Activated naive CD4-positive, alpha-beta T cell treated with anti-CD3 and anti-CD28 coated beads for 36 hours (primary cell): ENCODE results near the gene TAMALIN. TPM values are rescaled to one million over a fixed set of nuclear protein-coding genes. Genes with fewer than 3 reads are reported as not detected.

ENCODE experiments used
- CTCF ChIA-PET: fragments of 350-600 bp; sonication (Branson Sonifier 250); formaldehyde crosslinking; loops from one replicate; lab custom pipeline; 2021; ENCODE audit warnings: antibody characterized with exemption; lab: Charles Lee
- DNase-seq: peaks from one replicate; pipeline ENCODE4 v3.0.0-alpha.2; 2020
- H3K27ac Mint-ChIP-seq: one replicate; pipeline ENCODE4 v1.8.0; 2021; ENCODE audit warnings: mild to moderate bottlenecking, mixed read lengths
- H3K27me3 Mint-ChIP-seq: one replicate; pipeline ENCODE4 v1.8.0; 2021; ENCODE audit warnings: low read depth, mixed read lengths
- H3K36me3 Mint-ChIP-seq: one replicate; pipeline ENCODE4 v1.8.0; 2021; ENCODE audit warnings: low read depth, mixed read lengths
- H3K4me1 Mint-ChIP-seq: one replicate; pipeline ENCODE4 v1.8.0; 2021; ENCODE audit warnings: low read depth, mixed read lengths
- H3K4me3 Mint-ChIP-seq: one replicate; pipeline ENCODE4 v1.8.0; 2021; ENCODE audit warnings: mild to moderate bottlenecking, moderate library complexity, mixed read lengths
- H3K9me3 Mint-ChIP-seq: one replicate; pipeline ENCODE4 v1.8.0; 2021; ENCODE audit warnings: mixed read lengths
- intact Hi-C: fragments of 100-400 bp; cut with micrococcal nuclease; formaldehyde crosslinking; loops from one replicate; pipeline ENCODE4 v1.15.1; 2023
- total RNA-seq, 2 experiments: library from RNA; stranded (reverse); gene quantifications; one replicate each; pipeline ENCODE4 v1.2.3, GENCODE V29; 2021

TAMALIN gene
- total RNA-seq, 2 experiments from 2014 or later, result 14.7 to 14.8 TPM

DNA sequence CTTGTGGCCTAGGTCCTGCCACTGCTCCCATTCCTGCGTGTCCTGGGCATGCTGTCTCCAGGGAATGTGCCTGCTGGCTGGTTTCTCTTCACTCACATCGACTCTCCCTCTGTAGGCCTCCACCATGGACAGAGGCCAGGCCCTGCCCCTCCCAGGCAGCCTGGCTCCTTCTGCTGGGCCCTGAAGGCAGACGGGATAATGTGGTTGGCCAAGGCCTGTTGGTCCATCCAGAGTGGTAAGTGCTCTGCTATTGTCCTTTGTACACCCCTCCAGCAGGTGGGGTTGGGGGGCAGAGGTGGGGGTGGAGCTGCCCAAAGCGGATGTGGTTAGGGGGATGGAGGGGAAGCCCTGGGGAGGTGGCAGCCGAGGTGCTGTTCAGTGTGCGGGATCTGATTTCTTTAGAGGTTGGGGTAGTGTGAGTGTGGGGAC is 35.0 kb downstream of the TAMALIN start:
- Mint-ChIP-seq H3K9me3 (no peaks in the 10 kb centered on the region), H3K4me1 (peaks cover 63% of the 10 kb centered on the region), H3K4me3 (peak overlapping the region; percentile 41), H3K36me3 (peaks cover 4% of the 10 kb centered on the region), H3K27me3 (no peaks in the 10 kb centered on the region), H3K27ac (peak overlapping the region; percentile 78)
- CTCF ChIA-PET, result interaction anchor here (1.0 to 12.3 kb wide), 2 partner anchors 16 to 32 kb away, joined by 3 to 94 read pairs; no protein-coding TSS in a partner anchor
- peak; percentile 69 for DNase-seq
- intact Hi-C loops, result no loop called here

GRCh38 chr12:52042706-52043385 is 36.1 kb downstream of the TAMALIN start:
- CTCF ChIA-PET, result interaction anchor here (12.3 kb wide), 1 partner anchor 17 kb away, joined by 94 read pairs; no protein-coding TSS in a partner anchor
- Mint-ChIP-seq H3K4me3 (no peak overlapping the region), H3K27me3 (no peaks in the 10 kb centered on the region), H3K9me3 (no peaks in the 10 kb centered on the region), H3K27ac (no peak overlapping the region), H3K4me1 (peaks cover 61% of the 10 kb centered on the region), H3K36me3 (peaks cover 4% of the 10 kb centered on the region)
- intact Hi-C loops, result no loop called here
- DNase-seq, result no peak

DNA sequence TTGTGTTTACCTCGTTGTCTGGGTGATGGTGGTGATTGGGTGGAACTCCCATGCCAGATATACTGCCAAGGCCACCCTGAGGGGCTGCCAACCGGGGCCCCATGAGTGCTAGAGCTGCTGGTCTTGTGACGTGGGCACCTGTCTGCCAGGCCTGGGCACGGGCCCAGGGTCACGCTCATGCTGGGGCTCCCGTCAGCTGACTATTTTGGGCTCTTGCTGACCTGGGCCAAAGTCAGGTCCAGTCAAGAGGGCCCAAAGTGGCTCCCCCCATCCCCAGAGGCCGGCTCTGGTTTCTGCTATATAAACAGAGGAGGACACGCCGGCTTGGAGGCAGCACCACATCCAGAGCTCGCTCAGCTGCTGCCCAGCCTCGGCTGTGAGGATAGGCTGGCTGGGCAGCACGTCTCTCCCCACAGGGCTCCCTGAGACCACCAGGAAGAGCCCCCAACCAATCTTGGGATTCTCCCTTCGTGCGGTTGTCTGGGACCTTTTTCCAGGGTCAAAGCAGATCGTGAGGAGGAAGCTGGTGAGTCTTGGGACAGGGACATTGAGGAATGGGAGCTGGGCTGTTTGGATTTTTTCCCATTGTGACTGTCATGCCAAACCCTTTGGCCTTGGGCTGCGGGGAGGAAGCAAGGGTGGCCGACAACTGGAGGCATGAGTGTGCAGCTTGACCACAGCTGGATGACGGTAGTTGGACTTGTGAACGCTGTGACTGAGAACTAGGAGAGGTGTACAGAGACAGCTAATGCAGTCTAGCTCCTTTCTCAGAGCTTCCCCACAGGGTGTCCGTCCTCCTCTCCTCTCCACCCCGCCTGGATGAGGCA is 36.9 kb downstream of the TAMALIN start:
- no peak for DNase-seq
- no peak overlapping the region for H3K4me3 Mint-ChIP-seq
- intact Hi-C loops, result no loop called here
- no peak overlapping the region for H3K27ac Mint-ChIP-seq
- H3K27me3 Mint-ChIP-seq, result no peaks in the 10 kb centered on the region
- peaks cover 2% of the 10 kb centered on the region for H3K36me3 Mint-ChIP-seq
- CTCF ChIA-PET, result interaction anchor here (12.3 kb wide), 1 partner anchor 18 kb away, joined by 94 read pairs; no protein-coding TSS in a partner anchor
- no peaks in the 10 kb centered on the region for H3K9me3 Mint-ChIP-seq
- peaks cover 56% of the 10 kb centered on the region for H3K4me1 Mint-ChIP-seq

- Mint-ChIP-seq H3K9me3 (no peaks in the 10 kb centered on the region), H3K27me3 (no peaks in the 10 kb centered on the region), H3K4me1 (peaks cover 51% of the 10 kb centered on the region), H3K4me3 (no peak overlapping the region), H3K36me3 (peaks cover 2% of the 10 kb centered on the region), H3K27ac (no peak overlapping the region)
- intact Hi-C loops, result no loop called here
- CTCF ChIA-PET, result interaction anchor here (12.3 kb wide), 1 partner anchor 18 kb away, joined by 94 read pairs; no protein-coding TSS in a partner anchor
- no peak for DNase-seq
Observed at GRCh38 chr12:52044292-52044983, 37.7 kb downstream of the TAMALIN start.

DNA sequence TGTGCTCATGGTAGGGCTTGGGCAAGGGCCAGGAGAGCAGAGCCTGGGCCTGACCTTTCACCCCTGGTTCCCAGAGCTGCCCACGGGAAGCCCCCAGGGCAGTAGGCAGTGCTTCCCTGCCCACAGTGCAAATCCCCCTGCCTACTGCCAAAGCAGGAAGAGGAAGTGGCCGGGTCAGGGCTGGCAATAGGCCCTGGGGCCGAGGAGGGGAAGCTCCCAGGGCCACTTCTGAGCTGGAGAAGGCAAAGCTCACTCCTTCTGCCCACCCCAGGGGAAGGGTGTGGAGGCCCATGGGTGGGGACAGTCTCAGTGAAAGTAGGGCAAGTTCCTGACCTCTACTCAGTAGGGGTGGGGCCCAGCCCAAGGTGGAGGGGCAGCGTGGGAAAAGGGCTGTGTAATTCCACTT is 39.1 kb downstream of the TAMALIN start:
- H3K36me3 Mint-ChIP-seq, result peaks cover 2% of the 10 kb centered on the region
- no peaks in the 10 kb centered on the region for H3K27me3 Mint-ChIP-seq
- intact Hi-C loops, result no loop called here
- no peaks in the 10 kb centered on the region for H3K9me3 Mint-ChIP-seq
- no peak for DNase-seq
- H3K27ac Mint-ChIP-seq, result no peak overlapping the region
- H3K4me3 Mint-ChIP-seq, result no peak overlapping the region
- peaks cover 50% of the 10 kb centered on the region for H3K4me1 Mint-ChIP-seq
- CTCF ChIA-PET, result interaction anchor here (1.0 to 12.3 kb wide), 2 partner anchors 20 to 37 kb away, joined by 3 to 94 read pairs; no protein-coding TSS in a partner anchor

DNA sequence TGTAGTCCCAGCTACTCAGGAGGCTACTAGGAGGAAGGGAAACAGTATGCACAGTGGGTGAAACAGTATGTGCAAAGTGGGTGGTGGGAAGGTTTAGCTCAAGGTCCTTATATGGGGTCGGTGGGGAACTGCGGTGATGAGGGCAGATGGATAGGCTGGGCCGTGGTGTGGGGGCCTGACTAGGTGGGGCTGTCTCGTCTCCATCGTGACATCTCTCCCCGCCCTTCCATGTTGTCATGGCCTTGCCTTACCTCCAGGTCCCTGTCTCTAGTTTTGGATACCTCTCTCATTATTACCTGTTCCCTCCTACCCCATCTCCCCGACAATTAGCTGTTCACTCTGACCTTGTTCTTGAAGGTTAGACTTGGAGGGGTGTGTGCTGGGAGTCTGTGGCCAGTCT is 40.1 kb downstream of the TAMALIN start:
- intact Hi-C loops, result no loop called here
- H3K4me3 Mint-ChIP-seq, result no peak overlapping the region
- no peaks in the 10 kb centered on the region for H3K27me3 Mint-ChIP-seq
- no peak for DNase-seq
- peaks cover 6% of the 10 kb centered on the region for H3K36me3 Mint-ChIP-seq
- H3K9me3 Mint-ChIP-seq, result no peaks in the 10 kb centered on the region
- H3K27ac Mint-ChIP-seq, result no peak overlapping the region
- H3K4me1 Mint-ChIP-seq, result peaks cover 41% of the 10 kb centered on the region
- CTCF ChIA-PET, result interaction anchor here (0.6 to 2.1 kb wide), 4 partner anchors 8 to 23 kb away, joined by 3 to 16 read pairs (median 4); partner anchors contain the start of gene ATG101

GRCh38 chr12:52049286-52049685 is 42.5 kb downstream of the TAMALIN start:
- no peak overlapping the region for H3K4me3 Mint-ChIP-seq
- H3K9me3 Mint-ChIP-seq, result no peaks in the 10 kb centered on the region
- CTCF ChIA-PET, result interaction anchor here (1.6 kb wide), 1 partner anchor 34 kb away, joined by 5 read pairs; no protein-coding TSS in a partner anchor

GRCh38 chr12:52049688-52050087 is 42.9 kb downstream of the TAMALIN start:
- Mint-ChIP-seq H3K9me3 (no peaks in the 10 kb centered on the region), H3K4me1 (peaks cover 46% of the 10 kb centered on the region), H3K27me3 (no peaks in the 10 kb centered on the region), H3K27ac (peak overlapping the region; percentile 14), H3K4me3 (peak overlapping the region; percentile 98), H3K36me3 (peaks cover 16% of the 10 kb centered on the region)
- CTCF ChIA-PET, result interaction anchor here (3.6 kb wide), 1 partner anchor 24 kb away, joined by 47 read pairs; no protein-coding TSS in a partner anchor
- DNase-seq, result no peak
- intact Hi-C loops, result loop anchor here (2.0 kb wide), 2 partner anchors 43 to 57 kb away; partner anchors contain the start of gene TAMALIN

More at GRCh38 chr12:52049286-52049685, 42.5 kb downstream of the TAMALIN start:
- intact Hi-C loops, result no loop called here
- peak overlapping the region; percentile 14 for H3K27ac Mint-ChIP-seq
- H3K36me3 Mint-ChIP-seq, result peaks cover 16% of the 10 kb centered on the region
- no peaks in the 10 kb centered on the region for H3K27me3 Mint-ChIP-seq
- peaks cover 44% of the 10 kb centered on the region for H3K4me1 Mint-ChIP-seq
- no peak for DNase-seq

- DNase-seq, result no peak
- H3K9me3 Mint-ChIP-seq, result no peaks in the 10 kb centered on the region
- peak overlapping the region; percentile 98 for H3K4me3 Mint-ChIP-seq
- H3K4me1 Mint-ChIP-seq, result peaks cover 47% of the 10 kb centered on the region
- CTCF ChIA-PET, result interaction anchor here (0.6 to 3.6 kb wide), 8 partner anchors 11 to 69 kb away, joined by 3 to 47 read pairs (median 6); partner anchors contain the start of gene ATG101
- peak overlapping the region; percentile 84 for H3K27ac Mint-ChIP-seq
- H3K27me3 Mint-ChIP-seq, result no peaks in the 10 kb centered on the region
- peaks cover 16% of the 10 kb centered on the region for H3K36me3 Mint-ChIP-seq
- intact Hi-C loops, result loop anchor here (2.0 kb wide), 2 partner anchors 43 to 57 kb away; partner anchors contain the start of gene TAMALIN
Observed at GRCh38 chr12:52050116-52050757, 43.5 kb downstream of the TAMALIN start.

- peak within 1 kb of the TSS; percentile 98 for H3K4me3 Mint-ChIP-seq
- no peaks in the 10 kb centered on the region for H3K9me3 Mint-ChIP-seq
- H3K27me3 Mint-ChIP-seq, result no peaks in the 10 kb centered on the region
- DNase-seq, result peak; percentile 99
- peak within 1 kb of the TSS; percentile 84 for H3K27ac Mint-ChIP-seq
- peaks cover 16% of the 10 kb centered on the region for H3K36me3 Mint-ChIP-seq
- H3K4me1 Mint-ChIP-seq, result peaks cover 44% of the 10 kb centered on the region
- CTCF ChIA-PET, result interaction anchor here (0.6 to 3.6 kb wide), 9 partner anchors 12 to 829 kb away, joined by 3 to 47 read pairs (median 6); partner anchors contain the start of gene ATG101
- intact Hi-C loops, result loop anchor here (1.0 to 2.0 kb wide), 7 partner anchors 14 to 80 kb away; partner anchors contain the start of genes ATG101 and TAMALIN
Observed at GRCh38 chr12:52050758-52051541, 44.2 kb downstream of the TAMALIN start, which contains the start of gene NR4A1. NR4A1 (plus strand) TSS chr12:52051442; CDS start chr12:52054329, 2,887 bp downstream.
